SK-N-SH (cell line): ENCODE results near the gene BBOX1. TPM values are rescaled to one million over a fixed set of nuclear protein-coding genes. Genes with fewer than 3 reads are reported as not detected.

Experiments used
- CTCF ChIA-PET: fragments of 300-600, 350-600 bp; formaldehyde crosslinking; extraction: SDS; loops from one replicate; lab custom pipeline; 2021; lab: Yijun Ruan, JAX
- POLR2A ChIA-PET: fragments of 350-600 bp; sonication (Branson Sonifier 250); formaldehyde crosslinking; extraction: SDS; loops from one replicate; lab custom pipeline; 2020; ENCODE audit warnings: antibody characterized with exemption, inconsistent platforms; lab: Yijun Ruan, JAX
- DNase-seq: peaks from one replicate; pipeline ENCODE4 v3.0.0; 2012
- H2AFZ ChIP-seq: fragments of 200-600 bp; sonication (generic); 2 replicates; pipeline ENCODE4 v1.8.1; 2016; ENCODE audit warnings: antibody characterized with exemption, mild to moderate bottlenecking, low read depth
- H3F3A ChIP-seq: fragments of 200-600 bp; sonication (generic); replicated peaks from 2 replicates; pipeline ENCODE3; 2016; ENCODE audit warnings: antibody characterized with exemption, mild to moderate bottlenecking; ENCODE audit not compliant: insufficient read depth
- H3K27ac ChIP-seq, 2 experiments: fragments of 200-500 bp in 1 of 2; fragments of 200-600 bp in 1 of 2; sonication (Bioruptor generic) in 1 of 2; sonication (generic), shearing (Covaris generic) in 1 of 2; 2 replicates each; pipeline versions ENCODE4 v1.5.1 to v1.6.1; 2014 to 2016; ENCODE audit warnings: low read depth in 2 of 2, inconsistent platforms in 1 of 2, low read length in 1 of 2, mild to moderate bottlenecking in 1 of 2, mixed read lengths in 1 of 2
- H3K27me3 ChIP-seq: fragments of 200-600 bp; sonication (generic), shearing (Covaris generic); 2 replicates; pipeline ENCODE4 v1.6.1; 2016; ENCODE audit warnings: mixed run types; ENCODE audit not compliant: insufficient read depth
- H3K36me3 ChIP-seq, 2 experiments: fragments of 200-500 bp in 1 of 2; fragments of 200-600 bp in 1 of 2; sonication (Bioruptor generic) in 1 of 2; sonication (generic) in 1 of 2; replicated peaks in 1 of 2; 2 replicates each; pipeline versions ENCODE3 to v1.5.1; 2014 to 2016; ENCODE audit warnings: low read length in 1 of 2, mild to moderate bottlenecking in 1 of 2; ENCODE audit not compliant: insufficient read depth in 2 of 2, control insufficient read depth in 1 of 2
- H3K4me1 ChIP-seq, 2 experiments: fragments of 200-500 bp in 1 of 2; fragments of 200-600 bp in 1 of 2; sonication (Bioruptor generic) in 1 of 2; sonication (generic), shearing (Covaris generic) in 1 of 2; 2 replicates each; pipeline versions ENCODE4 v1.5.1 to v1.6.1; 2014 to 2016; ENCODE audit warnings: low read depth in 1 of 2, low read length in 1 of 2, mixed run types in 1 of 2; ENCODE audit not compliant: insufficient read depth in 2 of 2, control insufficient read depth in 1 of 2
- H3K4me2 ChIP-seq: fragments of 200-600 bp; sonication (generic), shearing (Covaris generic); 2 replicates; pipeline ENCODE4 v1.6.1; 2017; ENCODE audit warnings: mixed run types
- H3K4me3 ChIP-seq, 2 experiments: fragments of 200-500 bp in 1 of 2; fragments of 200-600 bp in 1 of 2; sonication (Bioruptor generic) in 1 of 2; sonication (generic), shearing (Covaris generic) in 1 of 2; 2 replicates each; pipeline versions ENCODE4 v1.5.1 to v1.8.1; 2014 to 2016; ENCODE audit warnings: low read depth in 2 of 2, inconsistent platforms in 1 of 2, low read length in 1 of 2, mild to moderate bottlenecking in 1 of 2, mixed read lengths in 1 of 2, moderate library complexity in 1 of 2
- H3K79me2 ChIP-seq: fragments of 200-600 bp; sonication (generic); 2 replicates; pipeline ENCODE4 v1.8.1; 2017; ENCODE audit warnings: mild to moderate bottlenecking; ENCODE audit not compliant: insufficient read depth
- H3K9ac ChIP-seq: fragments of 200-600 bp; sonication (generic); 2 replicates; pipeline ENCODE4 v1.6.1; 2017; ENCODE audit warnings: mixed run types
- H3K9me2 ChIP-seq: fragments of 200-600 bp; sonication (generic); 2 replicates; pipeline ENCODE4 v1.6.1; 2017; ENCODE audit warnings: mixed run types
- H3K9me3 ChIP-seq: fragments of 200-600 bp; sonication (generic); 2 replicates; pipeline ENCODE4 v1.6.1; 2017; ENCODE audit warnings: mixed run types, mild to moderate bottlenecking, moderate library complexity
- H4K20me1 ChIP-seq: fragments of 200-600 bp; sonication (generic); 2 replicates; pipeline ENCODE4 v1.6.1; 2017; ENCODE audit warnings: mild to moderate bottlenecking, mixed run types; ENCODE audit not compliant: insufficient read depth
- CTCF ChIP-seq: fragments of 200-600 bp; sonication (generic); IDR thresholded peaks from 2 replicates; pipeline ENCODE4 v1.6.1; 2017; ENCODE audit warnings: antibody characterized with exemption, mild to moderate bottlenecking, moderate library complexity
- FOXJ3 ChIP-seq: sonication (generic); formaldehyde crosslinking; IDR thresholded peaks from 2 replicates; pipeline ENCODE4 v1.5.1; 2020; ENCODE audit warnings: mild to moderate bottlenecking, missing genetic modification reagents
- GABPA ChIP-seq: IDR thresholded peaks from 2 replicates; pipeline ENCODE4 v1.4.0; 2012; ENCODE audit warnings: low read depth, mild to moderate bottlenecking
- PBX3 ChIP-seq: IDR thresholded peaks from 2 replicates; pipeline ENCODE4; 2012
- SIN3A ChIP-seq: IDR thresholded peaks from 2 replicates; pipeline ENCODE4 v1.6.1; 2012; ENCODE audit warnings: low read depth, mild to moderate bottlenecking, low read length, moderate library complexity, borderline replicate concordance
- USF2 ChIP-seq: fragments of 150-350 bp; IDR thresholded peaks from 2 replicates; pipeline ENCODE4 v1.6.1; 2017; ENCODE audit warnings: antibody characterized with exemption, low read length, low read depth, borderline replicate concordance
- WGBS: methylation state at CpG from one replicate; pipeline ENCODE4 v1.1.6; 2017; ENCODE audit warnings: low lambda C conversion rate; 5-methylcytosine and 5-hydroxymethylcytosine counted together
- polyA plus RNA-seq, 3 experiments: library from polyadenylated mRNA; depleted of rRNA; stranded (reverse); fragments of >200 nt; gene quantifications; 2 replicates each; pipeline ENCODE4 v1.2.3, GENCODE V29; 2012

The BBOX1 gene
- polyA plus RNA-seq, 1 of the 3 experiments (the other 2 are of a cell fraction): 0.02 TPM

GRCh38 chr11:27171376-27171958 lies 130.9 kb downstream of the BBOX1 start:
- H3K27me3 ChIP-seq: no peaks in the 10 kb centered on the region
- ChIA-PET POLR2A (no interaction called here), CTCF (interaction anchor here (1.6 to 3.0 kb wide), 2 partner anchors 12 to 314 kb away, joined by 9 to 10 read pairs; no protein-coding TSS in a partner anchor)
- DNase-seq: no peak
- H3K27ac ChIP-seq: no peak overlapping the region
- no peak overlapping the region for H3K4me3 ChIP-seq
- 81% methylated on average over 4 of the region's 4 CpGs for WGBS
- H2AFZ ChIP-seq: no peak overlapping the region
- H3K4me2 ChIP-seq: no peak overlapping the region
- no peaks in the 10 kb centered on the region for H3K79me2 ChIP-seq
- no peaks in the 10 kb centered on the region for H3K4me1 ChIP-seq
- H3K36me3 ChIP-seq: no peaks in the 10 kb centered on the region
- no peaks in the 10 kb centered on the region for H3K9me3 ChIP-seq
- H3K9me2 ChIP-seq: no peaks in the 10 kb centered on the region
- no peak for TF ChIP-seq GABPA
- H3F3A ChIP-seq: no peaks in the 10 kb centered on the region
- H4K20me1 ChIP-seq: no peaks in the 10 kb centered on the region
- H3K9ac ChIP-seq: no peak overlapping the region

GRCh38 chr11:27173545-27173944 lies 132.9 kb downstream of the BBOX1 start:
- no peak for DNase-seq
- Histone ChIP-seq H3K27me3 (no peaks in the 10 kb centered on the region), H3K4me1 (no peaks in the 10 kb centered on the region), H3K9ac (no peak overlapping the region), H3K79me2 (no peaks in the 10 kb centered on the region), H3F3A (no peaks in the 10 kb centered on the region), H3K36me3 (no peaks in the 10 kb centered on the region), H4K20me1 (no peaks in the 10 kb centered on the region), H2AFZ (no peak overlapping the region), H3K9me3 (no peaks in the 10 kb centered on the region), H3K4me2 (no peak overlapping the region), H3K4me3 (no peak overlapping the region), H3K27ac (no peak overlapping the region), H3K9me2 (no peaks in the 10 kb centered on the region)
- WGBS: 60% methylated on average over 1 of the region's 1 CpG
- TF ChIP-seq USF2: no peak
- TF ChIP-seq PBX3: no peak
- TF ChIP-seq CTCF: no peak
- TF ChIP-seq SIN3A: no peak
- no peak for TF ChIP-seq FOXJ3 (CRISPR knock-in tag)
- ChIA-PET POLR2A (no interaction called here), CTCF (interaction anchor here (1.3 to 3.0 kb wide), 6 partner anchors 10 to 325 kb away, joined by 3 to 11 read pairs (median 4); no protein-coding TSS in a partner anchor)
